Fibroblast of pulmonary artery (primary cell): ENCODE measurements around the gene MLANA.

Source experiments
- DNase-seq: peaks from one replicate; pipeline ENCODE4 v3.0.0-alpha.2; 2010; ENCODE audit warnings: low read depth
- H3K4me3 ChIP-seq: replicated peaks from 2 replicates; pipeline ENCODE4 v1.5.1; 2011; ENCODE audit warnings: low read depth, mild to moderate bottlenecking, control low read depth, low read length, moderate library complexity
- CTCF ChIP-seq: IDR thresholded peaks from 2 replicates; pipeline ENCODE4 v1.5.1; 2011; ENCODE audit warnings: mild to moderate bottlenecking, control low read depth, low read length, inconsistent platforms; ENCODE audit errors: missing control alignments

The MLANA gene

GRCh38 chr9:5869315-5870019 is 21.2 kb upstream of the MLANA start:
- no peak overlapping the region for H3K4me3 ChIP-seq
- TF ChIP-seq CTCF, result peak; percentile 24
- no peak for DNase-seq

DNA sequence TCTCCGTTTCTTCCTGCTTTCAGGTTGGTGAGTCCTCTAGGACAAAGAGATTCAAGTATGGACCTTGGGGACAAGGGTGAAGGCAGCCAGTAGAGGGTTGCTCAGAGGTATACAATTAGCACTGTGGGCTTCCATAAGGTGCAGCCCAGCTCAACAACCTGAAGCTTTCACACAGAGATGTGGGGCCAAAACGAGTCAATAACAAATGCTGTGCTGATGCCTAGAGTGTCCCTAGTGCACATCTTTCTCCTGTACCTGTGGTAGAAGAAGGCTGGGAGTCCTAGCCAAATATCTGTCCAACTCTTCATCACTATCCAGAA is 20.7 kb upstream of the MLANA start:
- H3K4me3 ChIP-seq, result no peak overlapping the region
- no peak for TF ChIP-seq CTCF
- no peak for DNase-seq

GRCh38 chr9:5870691-5871090 is 20.0 kb upstream of the MLANA start:
- DNase-seq, result no peak
- no peak for TF ChIP-seq CTCF
- no peak overlapping the region for H3K4me3 ChIP-seq

- no peak for DNase-seq
- TF ChIP-seq CTCF, result no peak
- no peak overlapping the region for H3K4me3 ChIP-seq
Measured at GRCh38 chr9:5871785-5872184, 18.9 kb upstream of the MLANA start.

- no peak for TF ChIP-seq CTCF
- peak; percentile 33 for DNase-seq
Measured at GRCh38 chr9:5872511-5872910, 18.2 kb upstream of the MLANA start.

DNA sequence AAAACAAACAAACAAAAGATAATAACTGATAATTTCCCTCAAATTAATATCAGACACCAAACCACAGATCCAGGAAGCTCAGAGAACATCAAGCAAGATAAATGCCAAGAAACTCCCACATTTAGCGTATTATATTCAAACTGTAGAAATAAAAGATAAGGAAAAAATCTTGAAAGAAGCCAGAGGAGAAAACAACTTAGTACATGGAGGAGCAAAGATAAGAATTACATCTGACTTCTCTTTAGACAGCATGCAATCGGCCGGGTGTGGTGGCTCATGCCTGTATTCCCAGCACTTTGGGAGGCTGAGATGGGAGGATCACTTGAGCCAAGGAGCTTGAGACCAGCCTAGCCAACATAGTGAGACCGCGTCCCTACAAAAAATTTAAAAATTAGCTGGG is 17.2 kb upstream of the MLANA start:
- no peak for TF ChIP-seq CTCF
- no peak overlapping the region for H3K4me3 ChIP-seq
- no peak for DNase-seq

More at GRCh38 chr9:5872511-5872910, 18.2 kb upstream of the MLANA start:
- no peak overlapping the region for H3K4me3 ChIP-seq

GRCh38 chr9:5874048-5874447 is 16.6 kb upstream of the MLANA start:
- TF ChIP-seq CTCF, result no peak
- DNase-seq, result no peak
- H3K4me3 ChIP-seq, result no peak overlapping the region
